ENCODE data around the gene RNF32.

Gene RNF32

GRCh38 chr7:156629873-156630272, 10.7 kb upstream of the RNF32 start:
- no peak for TF ChIP-seq TEAD4 (IDR thresholded peaks at IDR 0.05)
- no peak for TF ChIP-seq NFIC (IDR thresholded peaks at IDR 0.05)
- TF ChIP-seq, protein P1, sequence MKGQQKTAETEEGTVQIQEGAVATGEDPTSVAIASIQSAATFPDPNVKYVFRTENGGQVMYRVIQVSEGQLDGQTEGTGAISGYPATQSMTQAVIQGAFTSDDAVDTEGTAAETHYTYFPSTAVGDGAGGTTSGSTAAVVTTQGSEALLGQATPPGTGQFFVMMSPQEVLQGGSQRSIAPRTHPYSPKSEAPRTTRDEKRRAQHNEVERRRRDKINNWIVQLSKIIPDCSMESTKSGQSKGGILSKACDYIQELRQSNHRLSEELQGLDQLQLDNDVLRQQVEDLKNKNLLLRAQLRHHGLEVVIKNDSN (IDR thresholded peaks at IDR 0.05): no peak
- TF ChIP-seq YY1 (IDR thresholded peaks at IDR 0.05; ENCODE audit: low read depth): no peak
- no peak for TF ChIP-seq TCF12 (IDR thresholded peaks at IDR 0.05; ENCODE audit: low read depth)
- TF ChIP-seq CREB1 (IDR thresholded peaks at IDR 0.05; ENCODE audit: low read depth): no peak
- TF ChIP-seq MAX (IDR thresholded peaks at IDR 0.05): no peak
- no peak for TF ChIP-seq RAD21 (IDR thresholded peaks at IDR 0.05; ENCODE audit: low read depth)
- TF ChIP-seq FOXM1 (IDR thresholded peaks at IDR 0.05; ENCODE audit: borderline replicate concordance, low read depth): no peak
- TF ChIP-seq TAF1 (IDR thresholded peaks at IDR 0.05; ENCODE audit: low read depth): no peak
- TF ChIP-seq, protein P2, sequence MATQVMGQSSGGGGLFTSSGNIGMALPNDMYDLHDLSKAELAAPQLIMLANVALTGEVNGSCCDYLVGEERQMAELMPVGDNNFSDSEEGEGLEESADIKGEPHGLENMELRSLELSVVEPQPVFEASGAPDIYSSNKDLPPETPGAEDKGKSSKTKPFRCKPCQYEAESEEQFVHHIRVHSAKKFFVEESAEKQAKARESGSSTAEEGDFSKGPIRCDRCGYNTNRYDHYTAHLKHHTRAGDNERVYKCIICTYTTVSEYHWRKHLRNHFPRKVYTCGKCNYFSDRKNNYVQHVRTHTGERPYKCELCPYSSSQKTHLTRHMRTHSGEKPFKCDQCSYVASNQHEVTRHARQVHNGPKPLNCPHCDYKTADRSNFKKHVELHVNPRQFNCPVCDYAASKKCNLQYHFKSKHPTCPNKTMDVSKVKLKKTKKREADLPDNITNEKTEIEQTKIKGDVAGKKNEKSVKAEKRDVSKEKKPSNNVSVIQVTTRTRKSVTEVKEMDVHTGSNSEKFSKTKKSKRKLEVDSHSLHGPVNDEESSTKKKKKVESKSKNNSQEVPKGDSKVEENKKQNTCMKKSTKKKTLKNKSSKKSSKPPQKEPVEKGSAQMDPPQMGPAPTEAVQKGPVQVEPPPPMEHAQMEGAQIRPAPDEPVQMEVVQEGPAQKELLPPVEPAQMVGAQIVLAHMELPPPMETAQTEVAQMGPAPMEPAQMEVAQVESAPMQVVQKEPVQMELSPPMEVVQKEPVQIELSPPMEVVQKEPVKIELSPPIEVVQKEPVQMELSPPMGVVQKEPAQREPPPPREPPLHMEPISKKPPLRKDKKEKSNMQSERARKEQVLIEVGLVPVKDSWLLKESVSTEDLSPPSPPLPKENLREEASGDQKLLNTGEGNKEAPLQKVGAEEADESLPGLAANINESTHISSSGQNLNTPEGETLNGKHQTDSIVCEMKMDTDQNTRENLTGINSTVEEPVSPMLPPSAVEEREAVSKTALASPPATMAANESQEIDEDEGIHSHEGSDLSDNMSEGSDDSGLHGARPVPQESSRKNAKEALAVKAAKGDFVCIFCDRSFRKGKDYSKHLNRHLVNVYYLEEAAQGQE (IDR thresholded peaks at IDR 0.05; ENCODE audit: low read depth): no peak
- TF ChIP-seq CEBPB (IDR thresholded peaks at IDR 0.05): no peak
- no peak for TF ChIP-seq ZBTB7A (IDR thresholded peaks at IDR 0.05; ENCODE audit: low read depth)
- TF ChIP-seq EGR1 (IDR thresholded peaks at IDR 0.05): no peak
- no peak for TF ChIP-seq EP300 (IDR thresholded peaks at IDR 0.05; ENCODE audit: borderline replicate concordance)

DNA sequence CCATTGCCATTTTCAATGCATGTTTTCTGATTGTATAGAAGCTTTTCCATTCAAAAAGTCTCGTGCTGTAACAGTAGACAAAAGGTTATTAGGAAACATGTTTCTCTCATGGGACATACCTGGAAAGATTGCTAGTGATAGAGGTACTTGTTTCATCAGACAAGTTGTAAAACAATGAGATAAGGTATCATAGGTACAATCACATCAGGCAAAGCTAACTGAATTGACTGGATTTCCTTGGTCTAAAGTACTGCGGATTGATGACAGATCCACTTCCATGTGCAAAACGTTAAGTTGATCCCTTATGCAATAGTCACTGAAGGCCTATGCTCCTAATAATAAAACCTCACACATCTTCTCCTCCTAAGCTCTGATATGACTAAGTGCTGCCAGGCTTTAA, 6.5 kb upstream of the RNF32 start:
- TF ChIP-seq EP300 (IDR thresholded peaks at IDR 0.05; ENCODE audit: borderline replicate concordance): no peak
- TF ChIP-seq CREB1 (IDR thresholded peaks at IDR 0.05; ENCODE audit: low read depth): no peak

DNA sequence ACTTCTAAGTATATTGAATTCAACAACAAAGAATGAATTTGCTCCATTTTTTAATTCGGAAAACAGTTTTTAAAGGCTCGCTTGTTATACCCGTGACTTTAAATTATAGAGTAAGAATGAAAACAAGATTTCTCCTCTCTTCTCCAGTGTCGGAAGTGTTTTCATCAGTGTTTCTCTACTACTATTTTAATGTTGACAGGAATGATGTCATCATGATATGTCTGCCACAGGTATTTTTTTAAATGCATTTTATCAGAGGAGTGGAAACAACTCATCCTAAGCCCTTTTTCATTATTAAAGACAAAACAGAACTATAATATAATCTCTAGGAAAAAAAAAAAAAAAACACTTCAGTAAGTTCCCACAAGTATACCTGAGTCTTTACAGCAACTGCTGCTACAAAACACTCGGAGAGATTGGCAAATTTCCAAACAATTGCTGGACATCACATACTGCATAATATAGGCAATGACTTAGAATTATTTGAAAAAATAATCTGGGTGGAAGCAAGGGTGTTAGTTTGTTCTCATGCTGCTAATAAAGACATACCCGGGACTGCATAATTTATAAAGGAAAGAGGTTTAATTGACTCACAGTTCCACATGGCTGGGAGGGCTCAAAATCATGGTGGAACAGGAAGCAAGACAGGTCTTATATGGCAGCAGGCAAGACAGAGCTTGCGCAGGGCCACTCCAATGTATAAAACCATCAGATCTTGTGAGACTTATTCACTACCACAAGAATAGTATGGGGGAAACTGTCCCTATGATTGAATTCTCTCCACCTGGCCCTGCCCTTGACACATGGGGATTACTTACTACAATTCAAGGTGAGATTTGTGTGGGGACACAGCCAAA, 4.8 kb upstream of the RNF32 start:
- TF ChIP-seq NFIC (IDR thresholded peaks at IDR 0.05) (no peak), YY1 (IDR thresholded peaks at IDR 0.05; ENCODE audit: low read depth) (no peak), MAX (IDR thresholded peaks at IDR 0.05) (no peak), FOXM1 (IDR thresholded peaks at IDR 0.05; ENCODE audit: borderline replicate concordance, low read depth) (no peak), EGR1 (IDR thresholded peaks at IDR 0.05) (no peak), RAD21 (IDR thresholded peaks at IDR 0.05; ENCODE audit: low read depth) (no peak), TCF12 (IDR thresholded peaks at IDR 0.05; ENCODE audit: low read depth) (no peak), ZBTB7A (IDR thresholded peaks at IDR 0.05; ENCODE audit: low read depth) (no peak), EP300 (IDR thresholded peaks at IDR 0.05; ENCODE audit: borderline replicate concordance) (no peak), CREB1 (IDR thresholded peaks at IDR 0.05; ENCODE audit: low read depth) (no peak), TEAD4 (IDR thresholded peaks at IDR 0.05) (no peak)
- TF ChIP-seq, protein P1 (IDR thresholded peaks at IDR 0.05): no peak

GRCh38 chr7:156638443-156639077, 2.0 kb upstream of the RNF32 start:
- no peak for TF ChIP-seq CREB1 (IDR thresholded peaks at IDR 0.05; ENCODE audit: low read depth)
- TF ChIP-seq TAF1 (IDR thresholded peaks at IDR 0.05; ENCODE audit: low read depth): no peak
- no peak for TF ChIP-seq CEBPB (IDR thresholded peaks at IDR 0.05)
- TF ChIP-seq, protein P1 (IDR thresholded peaks at IDR 0.05): no peak
- no peak for TF ChIP-seq FOXM1 (IDR thresholded peaks at IDR 0.05; ENCODE audit: borderline replicate concordance, low read depth)
- TF ChIP-seq TCF12 (IDR thresholded peaks at IDR 0.05; ENCODE audit: low read depth): no peak
- TF ChIP-seq RAD21 (IDR thresholded peaks at IDR 0.05; ENCODE audit: low read depth): no peak
- no peak for TF ChIP-seq ZBTB7A (IDR thresholded peaks at IDR 0.05; ENCODE audit: low read depth)
- no peak for TF ChIP-seq NFIC (IDR thresholded peaks at IDR 0.05)
- TF ChIP-seq TEAD4 (IDR thresholded peaks at IDR 0.05): no peak
- TF ChIP-seq, protein P2 (IDR thresholded peaks at IDR 0.05; ENCODE audit: low read depth): no peak
- TF ChIP-seq EP300 (IDR thresholded peaks at IDR 0.05; ENCODE audit: borderline replicate concordance): no peak
- no peak for TF ChIP-seq MAX (IDR thresholded peaks at IDR 0.05)
- TF ChIP-seq EGR1 (IDR thresholded peaks at IDR 0.05): no peak
- no peak for TF ChIP-seq YY1 (IDR thresholded peaks at IDR 0.05; ENCODE audit: low read depth)

All from Ishikawa (cell line).